ENCODE measurements around the gene GRK5. TPM values are rescaled to one million over a fixed set of nuclear protein-coding genes. Genes with fewer than 3 reads are reported as not detected.

The GRK5 gene
- total and polyA plus RNA-seq, 7 donors = 7.9 to 32.4 (median 19.8) TPM

DNA sequence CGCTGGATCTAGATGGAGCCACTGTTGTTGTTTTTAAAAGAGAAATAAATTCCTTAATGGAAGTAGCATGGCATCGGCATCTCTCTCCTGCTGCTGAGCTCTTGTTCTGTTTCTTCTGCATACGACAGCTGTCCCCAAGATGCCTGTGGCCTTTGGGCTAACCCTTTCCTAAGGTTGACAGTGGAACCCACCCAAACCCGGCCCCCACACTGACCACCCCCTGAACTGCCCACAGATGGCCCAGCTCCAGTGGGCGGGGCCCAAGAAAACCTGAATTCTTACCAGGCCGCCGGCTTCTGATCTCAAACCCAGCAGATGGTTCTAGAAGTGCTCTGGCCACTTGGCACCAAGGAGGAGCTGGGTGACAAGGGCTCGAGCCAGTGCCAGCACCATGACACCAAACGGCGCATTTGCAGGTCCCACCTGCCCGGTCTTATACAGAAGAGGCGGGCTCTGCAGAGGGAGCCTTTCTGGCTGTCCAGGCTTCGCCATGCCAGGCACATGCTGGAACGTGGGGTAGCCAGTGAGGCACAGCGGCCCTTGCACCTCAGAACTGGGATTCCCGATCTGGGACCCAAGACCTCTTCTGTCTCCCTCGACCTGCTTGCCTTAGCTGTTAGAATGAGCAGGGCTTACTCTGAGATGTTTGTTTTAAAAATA is 252.4 kb downstream of the GRK5 start:
- Histone ChIP-seq H3K36me3 (peaks cover 0 to 25% (median 1%) of the 10 kb centered on the region in 4 donors), H3K27me3 (no peaks in the 10 kb centered on the region), H3K27ac (no peak overlapping the region), H3K9me3 (no peaks in the 10 kb centered on the region), H3K4me3 (no peak overlapping the region), H3K4me1 (no peaks in the 10 kb centered on the region)
- intact Hi-C loops (cut with DNase I) = no loop called here
- TF ChIP-seq POLR2A (IDR thresholded peaks at IDR 0.05) = no peak
- TF ChIP-seq POLR2AphosphoS5 (IDR thresholded peaks at IDR 0.05) = no peak
- TF ChIP-seq, protein P1, sequence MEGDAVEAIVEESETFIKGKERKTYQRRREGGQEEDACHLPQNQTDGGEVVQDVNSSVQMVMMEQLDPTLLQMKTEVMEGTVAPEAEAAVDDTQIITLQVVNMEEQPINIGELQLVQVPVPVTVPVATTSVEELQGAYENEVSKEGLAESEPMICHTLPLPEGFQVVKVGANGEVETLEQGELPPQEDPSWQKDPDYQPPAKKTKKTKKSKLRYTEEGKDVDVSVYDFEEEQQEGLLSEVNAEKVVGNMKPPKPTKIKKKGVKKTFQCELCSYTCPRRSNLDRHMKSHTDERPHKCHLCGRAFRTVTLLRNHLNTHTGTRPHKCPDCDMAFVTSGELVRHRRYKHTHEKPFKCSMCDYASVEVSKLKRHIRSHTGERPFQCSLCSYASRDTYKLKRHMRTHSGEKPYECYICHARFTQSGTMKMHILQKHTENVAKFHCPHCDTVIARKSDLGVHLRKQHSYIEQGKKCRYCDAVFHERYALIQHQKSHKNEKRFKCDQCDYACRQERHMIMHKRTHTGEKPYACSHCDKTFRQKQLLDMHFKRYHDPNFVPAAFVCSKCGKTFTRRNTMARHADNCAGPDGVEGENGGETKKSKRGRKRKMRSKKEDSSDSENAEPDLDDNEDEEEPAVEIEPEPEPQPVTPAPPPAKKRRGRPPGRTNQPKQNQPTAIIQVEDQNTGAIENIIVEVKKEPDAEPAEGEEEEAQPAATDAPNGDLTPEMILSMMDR (IDR thresholded peaks at IDR 0.05) = no peak
- TF ChIP-seq EP300 (IDR thresholded peaks at IDR 0.05) = no peak
- WGBS, 2 donors = 88 to 89% methylated on average over 17 of the region's 17 CpGs
- DNase-seq = no peak

DNA sequence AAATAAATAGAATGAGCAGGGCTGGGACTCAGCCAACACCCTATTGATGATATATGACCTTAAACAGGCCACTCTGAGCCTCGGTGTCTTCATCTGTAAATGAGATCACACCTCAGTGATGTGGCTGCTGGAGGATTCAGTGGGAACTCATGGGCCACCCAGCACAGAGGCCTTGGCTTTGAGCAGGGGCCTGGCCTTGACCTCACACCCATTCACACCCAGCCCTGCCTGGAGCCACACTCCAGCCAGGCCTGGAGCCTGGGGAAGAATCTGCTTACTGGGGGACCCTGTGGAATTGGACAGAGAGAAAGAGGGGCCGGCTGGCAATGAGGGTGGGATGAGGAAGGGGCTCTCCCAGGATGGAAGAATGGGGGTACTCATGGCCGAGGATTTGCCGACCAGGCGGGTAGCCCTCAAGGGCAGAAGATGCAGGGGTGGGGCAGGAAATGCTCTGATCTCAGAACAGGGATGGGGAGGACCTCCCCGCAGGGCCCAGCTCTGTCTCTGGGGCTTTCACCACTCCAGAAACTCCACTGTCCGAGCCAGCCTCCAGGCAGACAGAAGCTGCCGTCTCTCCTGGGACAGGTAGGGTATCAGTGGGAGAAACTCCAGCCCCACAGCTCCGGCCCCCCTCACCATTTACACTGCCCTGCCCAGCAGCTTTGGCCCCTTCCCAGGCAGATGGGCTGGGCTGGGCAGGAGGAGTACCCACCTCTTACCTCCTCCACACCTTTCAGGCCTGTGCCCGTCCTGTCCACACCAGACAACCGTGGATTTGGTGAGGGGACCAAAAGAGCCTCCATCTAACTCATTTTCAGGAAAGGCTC is 253.2 kb downstream of the GRK5 start:
- Histone ChIP-seq H3K27me3 (no peaks in the 10 kb centered on the region), H3K4me3 (no peak overlapping the region), H3K9me3 (no peaks in the 10 kb centered on the region), H3K27ac (no peak overlapping the region), H3K4me1 (no peaks in the 10 kb centered on the region), H3K36me3 (peaks cover 0 to 19% (median 1%) of the 10 kb centered on the region in 4 donors)
- intact Hi-C loops (cut with DNase I) = no loop called here
- 88 to 90% methylated on average over 11 of the region's 11 CpGs for WGBS, 2 donors
- TF ChIP-seq POLR2A (IDR thresholded peaks at IDR 0.05) (no peak), POLR2AphosphoS5 (IDR thresholded peaks at IDR 0.05) (no peak), EP300 (IDR thresholded peaks at IDR 0.05) (no peak)
- TF ChIP-seq, protein P1 (IDR thresholded peaks at IDR 0.05) = no peak
- DNase-seq = no peak

DNA sequence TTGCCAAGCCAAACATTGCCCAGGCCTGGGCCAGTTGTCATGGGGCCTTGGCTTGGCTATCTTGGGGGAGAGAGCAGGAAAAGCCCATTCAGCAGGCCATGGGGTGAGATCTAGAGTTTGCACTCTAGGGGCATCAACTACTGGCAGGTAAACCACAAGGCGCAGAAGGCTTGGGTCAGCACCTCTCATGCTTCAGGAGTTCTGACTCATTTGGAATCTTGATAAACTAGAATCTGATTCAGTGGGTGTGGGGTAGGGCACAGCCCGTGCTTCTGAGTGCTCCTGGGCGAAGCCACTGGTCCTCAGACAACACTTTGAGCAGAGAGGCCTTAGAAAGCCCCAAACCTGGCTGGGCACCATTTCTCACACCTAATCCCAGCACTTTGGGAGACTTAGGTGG is 254.0 kb downstream of the GRK5 start:
- H3K27ac ChIP-seq = no peak overlapping the region
- TF ChIP-seq EP300 (IDR thresholded peaks at IDR 0.05) (no peak), POLR2AphosphoS5 (IDR thresholded peaks at IDR 0.05) (no peak), POLR2A (IDR thresholded peaks at IDR 0.05) (no peak)
- TF ChIP-seq, protein P1 (IDR thresholded peaks at IDR 0.05) = no peak
- no peaks in the 10 kb centered on the region for H3K9me3 ChIP-seq
- H3K36me3 ChIP-seq = peaks cover 0 to 11% (median 1%) of the 10 kb centered on the region in 4 donors
- DNase-seq = no peak
- no peaks in the 10 kb centered on the region for H3K27me3 ChIP-seq
- WGBS, 2 donors = 78 to 87% methylated on average over 3 of the region's 3 CpGs
- no peaks in the 10 kb centered on the region for H3K4me1 ChIP-seq
- no peak overlapping the region for H3K4me3 ChIP-seq
- intact Hi-C loops (cut with DNase I) = no loop called here

DNA sequence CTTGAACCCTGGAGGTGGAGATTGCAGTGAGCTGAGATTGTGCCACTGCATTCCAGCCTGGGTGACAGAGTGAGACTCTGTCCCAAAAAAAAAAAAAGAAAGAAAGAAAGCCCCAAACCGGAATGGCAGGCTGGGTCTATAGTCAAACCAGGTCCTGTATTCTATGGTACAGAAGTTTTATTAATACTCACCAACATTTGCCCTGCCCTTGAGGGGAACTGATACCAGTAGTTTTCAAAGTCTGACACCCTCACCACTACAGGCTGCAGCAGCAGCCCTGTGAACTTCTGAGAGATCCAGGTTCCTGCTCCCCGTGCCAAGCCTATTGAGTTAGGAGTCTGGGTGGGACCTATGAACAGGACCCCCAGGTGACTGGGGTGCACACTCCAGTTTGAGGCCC is 254.6 kb downstream of the GRK5 start:
- H3K4me1 ChIP-seq = no peaks in the 10 kb centered on the region
- no peak overlapping the region for H3K27ac ChIP-seq
- H3K27me3 ChIP-seq = no peaks in the 10 kb centered on the region
- DNase-seq = no peak
- intact Hi-C loops (cut with DNase I) = no loop called here
- H3K9me3 ChIP-seq = no peaks in the 10 kb centered on the region
- TF ChIP-seq POLR2AphosphoS5 (IDR thresholded peaks at IDR 0.05) (no peak), POLR2A (IDR thresholded peaks at IDR 0.05) (no peak), EP300 (IDR thresholded peaks at IDR 0.05) (no peak)
- TF ChIP-seq, protein P1 (IDR thresholded peaks at IDR 0.05) = no peak
- H3K4me3 ChIP-seq = no peak overlapping the region
- WGBS, 2 donors = 71 to 81% methylated on average over 2 of the region's 2 CpGs
- H3K36me3 ChIP-seq = peaks cover 0 to 8% (median 1%) of the 10 kb centered on the region in 4 donors

Data from sigmoid colon (tissue), 7 donors.